OCI-LY7 (cell line): ENCODE measurements around the gene CBLL1. TPM values are rescaled to one million over a fixed set of nuclear protein-coding genes. Genes with fewer than 3 reads are reported as not detected.

Source experiments
- BruUV-seq: library from RNA; stranded (reverse); fragments of 400-500 nt; replicated peaks from 2 replicates; lab custom pipeline; 2021; lab: Mats Ljungman, UMichigan
- CTCF ChIA-PET: fragments of 300-600 bp; sonication (Branson Sonifier 250); formaldehyde crosslinking; loops from one replicate; lab custom pipeline; 2022; ENCODE audit warnings: antibody characterized with exemption; ENCODE audit not compliant: unreplicated experiment; lab: Charles Lee
- POLR2A ChIA-PET: fragments of 300-600 bp; sonication (Branson Sonifier 250); formaldehyde crosslinking; loops from one replicate; lab custom pipeline; 2022; ENCODE audit warnings: antibody characterized with exemption; lab: Charles Lee
- DNase-seq: peaks from one replicate; pipeline ENCODE4 v3.0.0-alpha.2; 2015; ENCODE audit warnings: low spot score
- H2AFZ ChIP-seq: fragments of 200-600 bp; sonication (generic), shearing (Covaris generic); 2 replicates; pipeline ENCODE4 v1.6.1; 2014; ENCODE audit warnings: mild to moderate bottlenecking, antibody characterized with exemption, low read length, moderate library complexity
- H3K27ac ChIP-seq: fragments of 200-600 bp; sonication (generic); 2 replicates; pipeline ENCODE4 v1.5.1; 2014; ENCODE audit warnings: mixed run types, low read depth, mild to moderate bottlenecking, moderate library complexity, low read length, inconsistent platforms; ENCODE audit not compliant: poor library complexity, severe bottlenecking
- H3K36me3 ChIP-seq: fragments of 200-600 bp; sonication (generic); 2 replicates; pipeline ENCODE4 v1.6.1; 2014; ENCODE audit warnings: mild to moderate bottlenecking, antibody characterized with exemption, low read length, moderate library complexity, mixed read lengths; ENCODE audit not compliant: insufficient read depth
- H3K4me1 ChIP-seq: fragments of 200-600 bp; sonication (generic); 2 replicates; pipeline ENCODE4 v1.5.1; 2014; ENCODE audit warnings: mild to moderate bottlenecking, low read length; ENCODE audit not compliant: insufficient read depth, poor library complexity, severe bottlenecking
- H3K4me2 ChIP-seq: fragments of 200-600 bp; sonication (generic); 2 replicates; pipeline ENCODE4 v1.6.1; 2014; ENCODE audit warnings: mild to moderate bottlenecking, low read length
- H3K4me3 ChIP-seq: fragments of 200-600 bp; sonication (generic); 2 replicates; pipeline ENCODE4 v1.5.1; 2014; ENCODE audit warnings: mild to moderate bottlenecking, low read depth, low read length; ENCODE audit not compliant: poor library complexity, severe bottlenecking
- H3K79me2 ChIP-seq: fragments of 200-600 bp; sonication (generic); 2 replicates; pipeline ENCODE4 v1.6.1; 2016; ENCODE audit warnings: low read depth, mild to moderate bottlenecking, low read length, moderate library complexity, mixed read lengths; ENCODE audit not compliant: insufficient read depth
- H3K9me2 ChIP-seq: fragments of 200-600 bp; sonication (generic); 2 replicates; pipeline ENCODE4 v1.6.1; 2016; ENCODE audit warnings: mild to moderate bottlenecking, low read length, mixed read lengths; ENCODE audit not compliant: insufficient read depth
- H3K9me3 ChIP-seq: fragments of 200-600 bp; sonication (generic); 2 replicates; pipeline ENCODE4 v1.6.1; 2014; ENCODE audit warnings: mild to moderate bottlenecking, mixed run types, low read length, mixed read lengths
- H4K20me1 ChIP-seq: fragments of 200-600 bp; sonication (generic); 2 replicates; pipeline ENCODE4 v1.6.1; 2014; ENCODE audit warnings: mild to moderate bottlenecking, antibody characterized with exemption, low read length, moderate library complexity, mixed read lengths; ENCODE audit not compliant: insufficient read depth
- CTCF ChIP-seq: fragments of 200-600 bp; sonication (generic); conservative IDR thresholded peaks from 2 replicates; pipeline ENCODE4 v1.5.1; 2014; ENCODE audit warnings: mild to moderate bottlenecking, antibody characterized with exemption, low read length, moderate library complexity, mixed read lengths
- EZH2phosphoT487 ChIP-seq: fragments of 200-600 bp; sonication (generic); IDR thresholded peaks from 2 replicates; pipeline ENCODE4 v1.6.1; 2018; ENCODE audit warnings: low read depth, borderline replicate concordance, mild to moderate bottlenecking, mixed run types, antibody characterized with exemption, low read length, moderate library complexity, mixed read lengths
- intact Hi-C: fragments of 100-400 bp; cut with micrococcal nuclease; formaldehyde crosslinking; loops from one replicate; pipeline ENCODE4 v1.10.0; 2022; ENCODE audit not compliant: unreplicated experiment
- total RNA-seq, 2 experiments: library from RNA; depleted of rRNA in 1 of 2; stranded (reverse); fragments of >200 nt in 1 of 2; shearing (Covaris generic) in 1 of 2; gene quantifications; 2 replicates each; pipeline ENCODE4 v1.2.3, GENCODE V29; 2014 to 2022

The CBLL1 gene
- total RNA-seq, 2 experiments from 2014 or later, result 22.9 to 41.4 TPM

- CTCF ChIA-PET, result no interaction called here
- no peak overlapping the region for H3K27ac ChIP-seq
- no peaks in the 10 kb centered on the region for H3K9me2 ChIP-seq
- H2AFZ ChIP-seq, result no peak overlapping the region
- H3K9me3 ChIP-seq, result no peaks in the 10 kb centered on the region
- no peaks in the 10 kb centered on the region for H4K20me1 ChIP-seq
- no peak for DNase-seq
- no peak overlapping the region for H3K4me3 ChIP-seq
- no peak for TF ChIP-seq EZH2phosphoT487
- TF ChIP-seq CTCF, result no peak
- BruUV-seq, result no TSS peak
- intact Hi-C loops, result loop anchor here (5.0 kb wide), 1 partner anchor 144 kb away; the partner anchor contains the start of gene BCAP29
- no peaks in the 10 kb centered on the region for H3K79me2 ChIP-seq
- no peaks in the 10 kb centered on the region for H3K36me3 ChIP-seq
- H3K4me1 ChIP-seq, result peaks cover 6% of the 10 kb centered on the region
- POLR2A ChIA-PET, result interaction anchor here (0.6 to 1.0 kb wide), 2 partner anchors 16 to 521 kb away, joined by 3 to 4 read pairs; no protein-coding TSS in a partner anchor
- H3K4me2 ChIP-seq, result no peak overlapping the region
These were observed 17.4 kb upstream of the CBLL1 start for GRCh38 chr7:107726356-107727130.

GRCh38 chr7:107728276-107728675, 15.7 kb upstream of the CBLL1 start:
- no peak overlapping the region for H3K4me2 ChIP-seq
- BruUV-seq, result no TSS peak
- H3K27ac ChIP-seq, result no peak overlapping the region
- ChIA-PET POLR2A (interaction anchor here (0.7 to 2.3 kb wide), 6 partner anchors 9 to 184 kb away, joined by 3 to 17 read pairs (median 4); no protein-coding TSS in a partner anchor), CTCF (interaction anchor here (0.8 kb wide), 1 partner anchor 102 kb away, joined by 3 read pairs; no protein-coding TSS in a partner anchor)
- peaks cover 6% of the 10 kb centered on the region for H3K4me1 ChIP-seq
- no peaks in the 10 kb centered on the region for H3K9me2 ChIP-seq
- DNase-seq, result no peak
- no peaks in the 10 kb centered on the region for H3K79me2 ChIP-seq
- H3K4me3 ChIP-seq, result no peak overlapping the region
- TF ChIP-seq EZH2phosphoT487 (no peak), CTCF (no peak)
- no peak overlapping the region for H2AFZ ChIP-seq
- H3K9me3 ChIP-seq, result no peaks in the 10 kb centered on the region
- no peaks in the 10 kb centered on the region for H4K20me1 ChIP-seq
- H3K36me3 ChIP-seq, result no peaks in the 10 kb centered on the region
- intact Hi-C loops, result loop anchor here (5.0 kb wide), 1 partner anchor 146 kb away; the partner anchor contains the start of gene BCAP29
